ENCODE results near the gene MYBPC1.

MYBPC1 gene

GRCh38 chr12:101664992-101665391 lies 70.2 kb downstream of the MYBPC1 start:
- no peaks in the 10 kb centered on the region for H3K9me3 ChIP-seq (ENCODE audit: insufficient read depth, low read depth, low read length)
- no peaks in the 10 kb centered on the region for H3K36me3 ChIP-seq (ENCODE audit: insufficient read depth, low read length)
- H3K9ac ChIP-seq (ENCODE audit: low read depth, low read length, poor library complexity, severe bottlenecking) = no peak overlapping the region
- no peaks in the 10 kb centered on the region for H3K27me3 ChIP-seq (ENCODE audit: insufficient read depth, low read length, poor library complexity, severe bottlenecking)
- H4K20me1 ChIP-seq (ENCODE audit: insufficient read depth, low read length, poor library complexity, severe bottlenecking) = no peaks in the 10 kb centered on the region
- no peak overlapping the region for H2AFZ ChIP-seq (ENCODE audit: low read length)
- no peaks in the 10 kb centered on the region for H3F3A ChIP-seq (ENCODE audit: low read depth)
- H3K9me2 ChIP-seq (replicated peaks; ENCODE audit: low read depth, low read length) = no peaks in the 10 kb centered on the region
- H3K4me2 ChIP-seq (ENCODE audit: low read depth, low read length, poor library complexity, severe bottlenecking) = no peak overlapping the region
- H3K4me3 ChIP-seq (ENCODE audit: low read length, poor library complexity, severe bottlenecking) = no peak overlapping the region
- no peaks in the 10 kb centered on the region for H3K79me2 ChIP-seq (ENCODE audit: insufficient read depth, low read length)
- H3K4me1 ChIP-seq (ENCODE audit: insufficient read depth, low read length, poor library complexity, severe bottlenecking) = no peaks in the 10 kb centered on the region
- TF ChIP-seq, protein P1, sequence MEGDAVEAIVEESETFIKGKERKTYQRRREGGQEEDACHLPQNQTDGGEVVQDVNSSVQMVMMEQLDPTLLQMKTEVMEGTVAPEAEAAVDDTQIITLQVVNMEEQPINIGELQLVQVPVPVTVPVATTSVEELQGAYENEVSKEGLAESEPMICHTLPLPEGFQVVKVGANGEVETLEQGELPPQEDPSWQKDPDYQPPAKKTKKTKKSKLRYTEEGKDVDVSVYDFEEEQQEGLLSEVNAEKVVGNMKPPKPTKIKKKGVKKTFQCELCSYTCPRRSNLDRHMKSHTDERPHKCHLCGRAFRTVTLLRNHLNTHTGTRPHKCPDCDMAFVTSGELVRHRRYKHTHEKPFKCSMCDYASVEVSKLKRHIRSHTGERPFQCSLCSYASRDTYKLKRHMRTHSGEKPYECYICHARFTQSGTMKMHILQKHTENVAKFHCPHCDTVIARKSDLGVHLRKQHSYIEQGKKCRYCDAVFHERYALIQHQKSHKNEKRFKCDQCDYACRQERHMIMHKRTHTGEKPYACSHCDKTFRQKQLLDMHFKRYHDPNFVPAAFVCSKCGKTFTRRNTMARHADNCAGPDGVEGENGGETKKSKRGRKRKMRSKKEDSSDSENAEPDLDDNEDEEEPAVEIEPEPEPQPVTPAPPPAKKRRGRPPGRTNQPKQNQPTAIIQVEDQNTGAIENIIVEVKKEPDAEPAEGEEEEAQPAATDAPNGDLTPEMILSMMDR (conservative IDR thresholded peaks at IDR 0.05; ENCODE audit: low read length) = no peak
- no peak for TF ChIP-seq EZH2phosphoT487 (IDR thresholded peaks at IDR 0.05; ENCODE audit: borderline replicate concordance)

DNA sequence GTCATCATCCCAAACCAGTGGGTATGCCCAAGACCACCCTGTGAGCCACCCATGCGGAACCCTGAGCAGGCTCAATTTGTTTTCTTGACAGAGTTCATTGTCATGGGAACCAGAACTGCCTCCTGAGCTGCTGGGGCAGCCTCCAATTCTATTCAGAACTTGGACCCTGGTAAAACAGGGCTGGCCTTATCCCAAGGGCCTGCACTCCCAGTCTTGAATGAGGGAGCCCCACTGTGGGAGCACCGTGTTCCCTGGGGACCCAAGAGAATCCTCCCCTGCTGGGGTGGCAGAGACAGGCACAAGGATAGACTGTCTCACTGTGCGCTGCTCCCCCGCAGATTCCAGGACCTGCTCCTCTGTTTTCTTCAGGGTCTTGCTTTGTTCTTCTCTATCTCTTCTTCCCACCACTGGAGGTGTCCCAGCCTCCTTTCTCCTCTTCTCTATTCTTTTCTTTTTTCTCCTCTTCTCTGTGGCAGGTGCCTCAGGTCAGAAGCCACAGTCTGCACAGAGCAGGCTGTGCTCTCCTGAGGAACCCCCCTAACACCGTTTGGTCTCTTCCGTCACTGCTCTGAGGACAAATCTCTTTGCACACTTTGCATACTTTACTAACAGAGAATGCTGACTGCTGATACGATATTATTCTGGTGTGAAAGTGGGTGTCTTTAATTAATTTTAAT lies 71.4 kb downstream of the MYBPC1 start:
- H3F3A ChIP-seq (ENCODE audit: low read depth) = no peaks in the 10 kb centered on the region
- H3K27me3 ChIP-seq (ENCODE audit: insufficient read depth, low read length, poor library complexity, severe bottlenecking) = no peaks in the 10 kb centered on the region
- no peak overlapping the region for H3K4me3 ChIP-seq (ENCODE audit: low read length, poor library complexity, severe bottlenecking)
- H3K4me1 ChIP-seq (ENCODE audit: insufficient read depth, low read length, poor library complexity, severe bottlenecking) = peaks cover 8% of the 10 kb centered on the region
- no peak overlapping the region for H2AFZ ChIP-seq (ENCODE audit: low read length)
- H4K20me1 ChIP-seq (ENCODE audit: insufficient read depth, low read length, poor library complexity, severe bottlenecking) = no peaks in the 10 kb centered on the region
- H3K9me3 ChIP-seq (ENCODE audit: insufficient read depth, low read depth, low read length) = no peaks in the 10 kb centered on the region
- H3K9me2 ChIP-seq (replicated peaks; ENCODE audit: low read depth, low read length) = no peaks in the 10 kb centered on the region
- H3K9ac ChIP-seq (ENCODE audit: low read depth, low read length, poor library complexity, severe bottlenecking) = no peak overlapping the region
- TF ChIP-seq, protein P1 (conservative IDR thresholded peaks at IDR 0.05; ENCODE audit: low read length) = no peak
- TF ChIP-seq EZH2phosphoT487 (IDR thresholded peaks at IDR 0.05; ENCODE audit: borderline replicate concordance) = no peak
- H3K79me2 ChIP-seq (ENCODE audit: insufficient read depth, low read length) = no peaks in the 10 kb centered on the region
- no peak overlapping the region for H3K4me2 ChIP-seq (ENCODE audit: low read depth, low read length, poor library complexity, severe bottlenecking)
- H3K36me3 ChIP-seq (ENCODE audit: insufficient read depth, low read length) = no peaks in the 10 kb centered on the region

DNA sequence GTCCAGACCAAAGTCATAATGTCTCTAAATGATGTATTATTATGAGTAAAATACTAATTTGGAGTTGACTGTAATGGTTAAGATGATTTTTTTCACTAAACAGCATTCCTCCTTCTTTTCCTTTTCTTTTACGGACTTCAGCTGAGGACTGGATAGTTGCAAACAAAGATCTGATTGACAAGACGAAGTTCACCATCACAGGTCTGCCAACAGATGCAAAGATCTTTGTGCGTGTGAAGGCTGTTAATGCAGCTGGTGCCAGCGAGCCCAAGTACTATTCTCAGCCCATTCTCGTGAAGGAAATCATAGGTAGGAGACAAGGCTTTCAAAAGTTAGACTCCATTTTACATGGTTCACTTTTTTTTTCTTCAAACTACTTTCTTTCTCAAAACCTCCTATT lies 72.8 kb downstream of the MYBPC1 start:
- H3K4me3 ChIP-seq (ENCODE audit: low read length, poor library complexity, severe bottlenecking) = no peak overlapping the region
- no peak overlapping the region for H3K9ac ChIP-seq (ENCODE audit: low read depth, low read length, poor library complexity, severe bottlenecking)
- H3K4me2 ChIP-seq (ENCODE audit: low read depth, low read length, poor library complexity, severe bottlenecking) = no peak overlapping the region
- H3K36me3 ChIP-seq (ENCODE audit: insufficient read depth, low read length) = no peaks in the 10 kb centered on the region
- no peaks in the 10 kb centered on the region for H3K9me2 ChIP-seq (replicated peaks; ENCODE audit: low read depth, low read length)
- H4K20me1 ChIP-seq (ENCODE audit: insufficient read depth, low read length, poor library complexity, severe bottlenecking) = no peaks in the 10 kb centered on the region
- TF ChIP-seq EZH2phosphoT487 (IDR thresholded peaks at IDR 0.05; ENCODE audit: borderline replicate concordance) = no peak
- TF ChIP-seq, protein P1 (conservative IDR thresholded peaks at IDR 0.05; ENCODE audit: low read length) = no peak
- H3F3A ChIP-seq (ENCODE audit: low read depth) = no peaks in the 10 kb centered on the region
- no peaks in the 10 kb centered on the region for H3K79me2 ChIP-seq (ENCODE audit: insufficient read depth, low read length)
- no peak overlapping the region for H2AFZ ChIP-seq (ENCODE audit: low read length)
- H3K9me3 ChIP-seq (ENCODE audit: insufficient read depth, low read depth, low read length) = no peaks in the 10 kb centered on the region
- H3K4me1 ChIP-seq (ENCODE audit: insufficient read depth, low read length, poor library complexity, severe bottlenecking) = peaks cover 16% of the 10 kb centered on the region
- no peaks in the 10 kb centered on the region for H3K27me3 ChIP-seq (ENCODE audit: insufficient read depth, low read length, poor library complexity, severe bottlenecking)
